HG02981 (cell line): ENCODE measurements around the gene SCN5A.

Experiments
- ATAC-seq: cut with Tn5 transposase; IDR thresholded peaks from one replicate; pipeline ENCODE4 v1.9.1; 2021; ENCODE audit warnings: mild to moderate bottlenecking, moderate library complexity; ENCODE audit not compliant: unreplicated experiment

SCN5A gene

GRCh38 chr3:38649500-38650247 is at the start of gene SCN5A:
Gene SCN5A, minus strand, starts transcription at chr3:38649687. Its CDS starts 16,380 bp downstream, at chr3:38633307.
- ATAC-seq: peak; percentile 52

GRCh38 chr3:38698760-38699159 is 49.3 kb upstream of the SCN5A start:
- no peak for ATAC-seq

- ATAC-seq: no peak
These were observed 48.6 kb upstream of the SCN5A start for GRCh38 chr3:38698061-38698460.

- ATAC-seq: no peak
These were observed 46.5 kb upstream of the SCN5A start for GRCh38 chr3:38696034-38696433.

GRCh38 chr3:38690185-38690584 is 40.7 kb upstream of the SCN5A start:
- no peak for ATAC-seq

- ATAC-seq: no peak
These were observed 40.3 kb upstream of the SCN5A start for GRCh38 chr3:38689774-38690173.

- ATAC-seq: no peak
These were observed 39.9 kb upstream of the SCN5A start for GRCh38 chr3:38689346-38689745.

GRCh38 chr3:38687321-38687720 is 37.8 kb upstream of the SCN5A start:
- ATAC-seq: no peak

GRCh38 chr3:38684546-38684945 is 35.1 kb upstream of the SCN5A start:
- ATAC-seq: no peak

- ATAC-seq: no peak
These were observed 20.2 kb upstream of the SCN5A start for GRCh38 chr3:38669668-38670067.

- no peak for ATAC-seq
These were observed 13.1 kb upstream of the SCN5A start for GRCh38 chr3:38662544-38662943.

- no peak for ATAC-seq
These were observed 9.4 kb upstream of the SCN5A start for GRCh38 chr3:38658841-38659240.

- ATAC-seq: no peak
These were observed 7.9 kb upstream of the SCN5A start for GRCh38 chr3:38657369-38657768.

GRCh38 chr3:38655708-38656300 is 6.3 kb upstream of the SCN5A start:
- no peak for ATAC-seq

GRCh38 chr3:38653685-38654537 is 4.4 kb upstream of the SCN5A start:
- no peak for ATAC-seq

GRCh38 chr3:38652934-38653333 is 3.4 kb upstream of the SCN5A start:
- no peak for ATAC-seq

GRCh38 chr3:38651153-38651789 is 1.8 kb upstream of the SCN5A start:
- peak; percentile 61 for ATAC-seq

GRCh38 chr3:38650248-38650951 is 913 bp upstream of the SCN5A start:
- no peak for ATAC-seq

GRCh38 chr3:38648659-38649499 is 608 bp downstream of the SCN5A start:
- peak; percentile 9 for ATAC-seq
